SK-N-SH (cell line): ENCODE measurements around the gene ARID1B.

Experiments
- EP300 ChIP-seq, 2 experiments: IDR thresholded peaks; 2 replicates each; pipeline versions ENCODE4 v1.4.0 to v1.6.1; 2012; ENCODE audit warnings: borderline replicate concordance in 1 of 2, low read depth in 1 of 2, low read length in 1 of 2
- EZH2phosphoT487 ChIP-seq: fragments of 200-600 bp; sonication (generic); IDR thresholded peaks from 2 replicates; pipeline ENCODE4 v1.6.1; 2017; ENCODE audit warnings: low read depth, mixed run types, mild to moderate bottlenecking, antibody characterized with exemption, moderate library complexity, borderline replicate concordance
- FOXM1 ChIP-seq: IDR thresholded peaks from 2 replicates; pipeline ENCODE4 v1.4.0; 2012; ENCODE audit warnings: low read depth, mild to moderate bottlenecking
- GATA2 ChIP-seq: sonication (generic); formaldehyde crosslinking; IDR thresholded peaks from 2 replicates; pipeline ENCODE4 v1.5.0; 2020; ENCODE audit warnings: mild to moderate bottlenecking, missing genetic modification reagents
- NFIC ChIP-seq: IDR thresholded peaks from 2 replicates; pipeline ENCODE4 v1.4.0; 2012; ENCODE audit warnings: borderline replicate concordance
- NRF1 ChIP-seq: IDR thresholded peaks from 2 replicates; pipeline ENCODE4 v1.6.1; 2012; ENCODE audit warnings: low read depth, mild to moderate bottlenecking, low read length
- POLR2AphosphoS5 ChIP-seq: IDR thresholded peaks from 2 replicates; pipeline ENCODE4 v1.6.1; 2012; ENCODE audit warnings: low read depth, low read length
- RCOR1 ChIP-seq: fragments of 150-350 bp; IDR thresholded peaks from 2 replicates; pipeline ENCODE4 v1.6.1; 2017; ENCODE audit warnings: antibody characterized with exemption, low read length
- RFX5 ChIP-seq: IDR thresholded peaks from 2 replicates; pipeline ENCODE4 v1.6.1; 2012; ENCODE audit warnings: mild to moderate bottlenecking, improper control_type of control experiment, low read length
- TAF1 ChIP-seq: IDR thresholded peaks from 2 replicates; pipeline ENCODE4 v1.6.1; 2012; ENCODE audit warnings: low read depth, mild to moderate bottlenecking, low read length, moderate library complexity, borderline replicate concordance
- YY1 ChIP-seq: IDR thresholded peaks from 2 replicates; pipeline ENCODE4 v1.4.0; 2012; ENCODE audit warnings: low read depth, mild to moderate bottlenecking
- TF ChIP-seq, protein P1 (sequence below): fragments of 200-600 bp; sonication (generic); IDR thresholded peaks from 2 replicates; pipeline ENCODE4 v1.6.1; 2017; ENCODE audit warnings: antibody characterized with exemption, mild to moderate bottlenecking, moderate library complexity
- TF ChIP-seq, protein P2 (sequence below): IDR thresholded peaks from 2 replicates; pipeline ENCODE4; 2012

DNA sequence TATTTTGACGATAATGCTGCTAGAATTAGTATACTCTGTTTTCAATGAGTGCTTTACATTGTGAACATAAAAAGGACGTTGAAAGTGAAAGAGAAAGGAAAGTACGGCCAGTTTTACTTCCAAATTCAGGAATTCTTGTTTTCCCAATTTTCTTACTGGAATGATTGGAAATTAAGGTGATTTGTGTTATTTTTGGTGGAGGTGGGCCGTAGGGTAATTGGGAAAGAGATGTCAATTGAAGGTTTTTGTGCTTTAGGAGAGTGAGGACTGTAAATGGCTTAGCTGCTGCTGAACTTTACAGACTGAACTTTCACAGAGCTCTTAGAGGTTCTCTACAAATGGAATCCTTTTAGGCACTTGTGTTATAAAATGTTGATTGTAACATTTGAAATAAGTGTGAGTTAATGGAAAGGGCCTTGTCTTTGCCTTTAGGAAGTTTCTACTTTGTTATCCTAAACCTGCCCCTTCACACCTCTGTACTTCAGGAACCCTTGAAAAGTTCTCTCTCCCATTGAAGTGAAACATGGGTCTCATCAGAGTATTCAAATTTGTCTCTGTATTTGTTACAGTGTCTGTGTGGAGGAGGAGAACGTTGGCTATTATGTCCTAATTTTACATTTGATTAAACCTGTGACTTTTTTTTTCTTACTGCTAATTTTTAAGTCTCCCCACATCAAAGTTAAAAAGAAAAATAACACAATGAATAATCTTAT, 256.4 kb downstream of the ARID1B start:
- TF ChIP-seq, protein P1, sequence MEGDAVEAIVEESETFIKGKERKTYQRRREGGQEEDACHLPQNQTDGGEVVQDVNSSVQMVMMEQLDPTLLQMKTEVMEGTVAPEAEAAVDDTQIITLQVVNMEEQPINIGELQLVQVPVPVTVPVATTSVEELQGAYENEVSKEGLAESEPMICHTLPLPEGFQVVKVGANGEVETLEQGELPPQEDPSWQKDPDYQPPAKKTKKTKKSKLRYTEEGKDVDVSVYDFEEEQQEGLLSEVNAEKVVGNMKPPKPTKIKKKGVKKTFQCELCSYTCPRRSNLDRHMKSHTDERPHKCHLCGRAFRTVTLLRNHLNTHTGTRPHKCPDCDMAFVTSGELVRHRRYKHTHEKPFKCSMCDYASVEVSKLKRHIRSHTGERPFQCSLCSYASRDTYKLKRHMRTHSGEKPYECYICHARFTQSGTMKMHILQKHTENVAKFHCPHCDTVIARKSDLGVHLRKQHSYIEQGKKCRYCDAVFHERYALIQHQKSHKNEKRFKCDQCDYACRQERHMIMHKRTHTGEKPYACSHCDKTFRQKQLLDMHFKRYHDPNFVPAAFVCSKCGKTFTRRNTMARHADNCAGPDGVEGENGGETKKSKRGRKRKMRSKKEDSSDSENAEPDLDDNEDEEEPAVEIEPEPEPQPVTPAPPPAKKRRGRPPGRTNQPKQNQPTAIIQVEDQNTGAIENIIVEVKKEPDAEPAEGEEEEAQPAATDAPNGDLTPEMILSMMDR: no peak
- no peak for TF ChIP-seq NRF1
- TF ChIP-seq, protein P2, sequence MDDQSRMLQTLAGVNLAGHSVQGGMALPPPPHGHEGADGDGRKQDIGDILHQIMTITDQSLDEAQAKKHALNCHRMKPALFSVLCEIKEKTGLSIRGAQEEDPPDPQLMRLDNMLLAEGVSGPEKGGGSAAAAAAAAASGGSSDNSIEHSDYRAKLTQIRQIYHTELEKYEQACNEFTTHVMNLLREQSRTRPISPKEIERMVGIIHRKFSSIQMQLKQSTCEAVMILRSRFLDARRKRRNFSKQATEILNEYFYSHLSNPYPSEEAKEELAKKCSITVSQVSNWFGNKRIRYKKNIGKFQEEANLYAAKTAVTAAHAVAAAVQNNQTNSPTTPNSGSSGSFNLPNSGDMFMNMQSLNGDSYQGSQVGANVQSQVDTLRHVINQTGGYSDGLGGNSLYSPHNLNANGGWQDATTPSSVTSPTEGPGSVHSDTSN: no peak
- no peak for TF ChIP-seq POLR2AphosphoS5
- TF ChIP-seq RCOR1: no peak
- TF ChIP-seq FOXM1: no peak
- TF ChIP-seq TAF1: no peak
- no peak for TF ChIP-seq RFX5
- no peak for TF ChIP-seq GATA2 (CRISPR knock-in tag)
- TF ChIP-seq NFIC: no peak
- TF ChIP-seq EZH2phosphoT487: no peak
- TF ChIP-seq YY1: no peak
- TF ChIP-seq EP300 (IDR thresholded peaks at IDR 0.05; ENCODE audit: borderline replicate concordance in 1 of 2, low read depth in 1 of 2, low read length in 1 of 2): no peak
